ENCODE results near the gene PCSK9. TPM values are rescaled to one million over a fixed set of nuclear protein-coding genes. Genes with fewer than 3 reads are reported as not detected.

The PCSK9 gene
- polyA plus RNA-seq, 1 experiment, result 0.11 TPM

DNA sequence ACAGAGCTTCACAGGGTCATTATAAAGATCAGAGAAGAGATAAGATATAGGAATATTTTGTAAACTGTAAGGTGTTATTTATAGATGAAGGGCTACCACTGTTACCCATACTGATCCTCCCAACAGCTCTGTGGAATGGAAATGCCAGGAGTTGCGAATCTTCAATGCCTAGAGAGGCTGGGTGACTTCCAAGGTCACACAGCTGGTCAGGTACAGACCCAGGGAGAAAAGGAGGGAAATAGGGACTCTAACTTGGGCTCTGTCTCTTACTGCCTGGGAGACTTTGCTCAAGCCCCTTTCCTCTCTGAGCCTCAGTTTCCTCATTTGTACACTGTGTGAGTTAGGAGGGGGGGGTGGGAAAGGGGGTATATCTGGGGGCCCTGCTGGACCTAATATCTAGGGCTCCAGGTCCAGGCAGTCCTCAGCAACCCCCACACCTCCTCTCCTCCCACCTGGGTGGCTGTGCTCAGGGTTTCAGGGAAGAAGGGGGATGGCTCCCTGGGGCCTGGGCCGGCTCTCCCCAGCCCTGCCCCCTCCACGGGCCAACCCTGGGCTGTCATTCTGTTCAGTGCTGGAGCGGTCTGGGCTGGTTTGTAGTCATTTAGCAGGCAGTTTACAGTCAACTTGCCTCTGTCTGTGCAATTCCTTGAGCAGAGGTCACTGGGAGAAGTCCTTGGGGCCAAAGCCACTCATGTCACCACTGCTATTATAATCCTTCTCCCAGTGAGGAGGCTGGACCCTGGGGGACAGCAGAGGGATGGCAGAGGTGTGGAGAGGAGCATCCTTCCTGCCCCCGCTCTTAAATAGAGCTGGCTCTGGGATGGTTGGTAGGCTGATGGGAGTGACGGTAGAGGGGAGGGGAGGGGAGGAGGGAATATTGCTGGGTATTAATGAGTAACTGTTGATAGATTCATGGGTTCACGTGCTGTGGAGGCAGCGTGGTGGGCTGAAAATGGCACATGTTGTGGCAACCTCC lies 39.0 kb upstream of the PCSK9 start:
- TF ChIP-seq, protein P1, sequence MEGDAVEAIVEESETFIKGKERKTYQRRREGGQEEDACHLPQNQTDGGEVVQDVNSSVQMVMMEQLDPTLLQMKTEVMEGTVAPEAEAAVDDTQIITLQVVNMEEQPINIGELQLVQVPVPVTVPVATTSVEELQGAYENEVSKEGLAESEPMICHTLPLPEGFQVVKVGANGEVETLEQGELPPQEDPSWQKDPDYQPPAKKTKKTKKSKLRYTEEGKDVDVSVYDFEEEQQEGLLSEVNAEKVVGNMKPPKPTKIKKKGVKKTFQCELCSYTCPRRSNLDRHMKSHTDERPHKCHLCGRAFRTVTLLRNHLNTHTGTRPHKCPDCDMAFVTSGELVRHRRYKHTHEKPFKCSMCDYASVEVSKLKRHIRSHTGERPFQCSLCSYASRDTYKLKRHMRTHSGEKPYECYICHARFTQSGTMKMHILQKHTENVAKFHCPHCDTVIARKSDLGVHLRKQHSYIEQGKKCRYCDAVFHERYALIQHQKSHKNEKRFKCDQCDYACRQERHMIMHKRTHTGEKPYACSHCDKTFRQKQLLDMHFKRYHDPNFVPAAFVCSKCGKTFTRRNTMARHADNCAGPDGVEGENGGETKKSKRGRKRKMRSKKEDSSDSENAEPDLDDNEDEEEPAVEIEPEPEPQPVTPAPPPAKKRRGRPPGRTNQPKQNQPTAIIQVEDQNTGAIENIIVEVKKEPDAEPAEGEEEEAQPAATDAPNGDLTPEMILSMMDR (IDR thresholded peaks at IDR 0.05; ENCODE audit: insufficient read depth, low read depth, low read length), result no peak
- H3K36me3 ChIP-seq (ENCODE audit: control insufficient read depth, insufficient read depth, low read length), result no peaks in the 10 kb centered on the region
- CTCF ChIA-PET, result interaction anchor here (1.6 to 16.5 kb wide), 4 partner anchors 12 to 55 kb away, joined by 4 to 307 read pairs (median 8); no protein-coding TSS in a partner anchor
- POLR2A ChIA-PET, result no interaction called here
- no peak overlapping the region for H3K4me3 ChIP-seq (ENCODE audit: low read depth, low read length)
- peaks cover 7% of the 10 kb centered on the region for H3K27me3 ChIP-seq (ENCODE audit: control insufficient read depth, insufficient read depth, low read length)
- no peak for DNase-seq (ENCODE audit: low read depth)

DNA sequence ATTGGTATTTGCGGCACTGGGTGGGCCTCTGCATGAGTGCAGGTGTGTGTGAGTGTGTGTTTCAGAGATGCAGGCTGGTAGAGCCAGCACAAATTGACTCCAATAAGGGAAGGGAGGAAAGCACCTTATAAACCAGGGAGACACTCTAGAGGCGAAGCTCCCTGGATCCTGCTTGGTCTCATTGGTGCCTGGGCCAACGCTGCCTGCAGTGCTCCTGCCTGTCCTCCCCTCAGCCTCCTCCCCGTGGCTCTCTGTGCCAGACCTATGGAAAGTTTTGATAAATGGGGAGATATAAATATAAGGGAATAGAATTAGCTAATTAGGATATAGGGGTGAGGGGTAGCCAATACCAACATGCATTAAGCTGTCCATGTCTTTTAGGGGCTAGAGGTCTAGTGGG lies 38.0 kb upstream of the PCSK9 start:
- DNase-seq (ENCODE audit: low read depth), result no peak
- peaks cover 7% of the 10 kb centered on the region for H3K27me3 ChIP-seq (ENCODE audit: control insufficient read depth, insufficient read depth, low read length)
- H3K36me3 ChIP-seq (ENCODE audit: control insufficient read depth, insufficient read depth, low read length), result no peaks in the 10 kb centered on the region
- TF ChIP-seq, protein P1 (IDR thresholded peaks at IDR 0.05; ENCODE audit: insufficient read depth, low read depth, low read length), result no peak
- no peak overlapping the region for H3K4me3 ChIP-seq (ENCODE audit: low read depth, low read length)
- POLR2A ChIA-PET, result no interaction called here
- CTCF ChIA-PET, result interaction anchor here (1.6 to 16.5 kb wide), 2 partner anchors 21 to 56 kb away, joined by 4 to 307 read pairs; no protein-coding TSS in a partner anchor

DNA sequence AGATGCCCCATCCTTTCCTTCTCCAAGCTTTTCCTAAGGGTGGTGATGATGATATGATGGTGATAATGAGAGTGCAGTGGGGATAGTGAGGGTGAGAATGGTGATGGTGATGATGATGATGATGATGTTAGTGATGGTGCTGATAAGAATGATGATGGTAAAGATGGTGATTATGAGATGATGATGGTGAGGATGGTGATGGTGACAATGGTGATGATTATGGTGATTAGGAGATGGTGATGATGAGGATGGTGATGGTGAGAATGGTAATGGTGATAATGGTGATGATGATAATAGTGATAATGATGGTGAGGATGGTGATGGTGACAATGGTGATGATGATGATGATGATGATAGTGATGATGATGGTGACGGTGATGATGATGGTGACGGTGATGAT lies 36.7 kb upstream of the PCSK9 start:
- DNase-seq (ENCODE audit: low read depth), result no peak
- CTCF ChIA-PET, result interaction anchor here (16.5 kb wide), 1 partner anchor 57 kb away, joined by 307 read pairs; no protein-coding TSS in a partner anchor
- Histone ChIP-seq H3K27me3 (ENCODE audit: control insufficient read depth, insufficient read depth, low read length) (peaks cover 6% of the 10 kb centered on the region; the same call in 1 of the 2 replicates), H3K36me3 (ENCODE audit: control insufficient read depth, insufficient read depth, low read length) (no peaks in the 10 kb centered on the region), H3K4me3 (ENCODE audit: low read depth, low read length) (no peak overlapping the region)
- TF ChIP-seq, protein P1 (IDR thresholded peaks at IDR 0.05; ENCODE audit: insufficient read depth, low read depth, low read length), result no peak
- POLR2A ChIA-PET, result no interaction called here

DNA sequence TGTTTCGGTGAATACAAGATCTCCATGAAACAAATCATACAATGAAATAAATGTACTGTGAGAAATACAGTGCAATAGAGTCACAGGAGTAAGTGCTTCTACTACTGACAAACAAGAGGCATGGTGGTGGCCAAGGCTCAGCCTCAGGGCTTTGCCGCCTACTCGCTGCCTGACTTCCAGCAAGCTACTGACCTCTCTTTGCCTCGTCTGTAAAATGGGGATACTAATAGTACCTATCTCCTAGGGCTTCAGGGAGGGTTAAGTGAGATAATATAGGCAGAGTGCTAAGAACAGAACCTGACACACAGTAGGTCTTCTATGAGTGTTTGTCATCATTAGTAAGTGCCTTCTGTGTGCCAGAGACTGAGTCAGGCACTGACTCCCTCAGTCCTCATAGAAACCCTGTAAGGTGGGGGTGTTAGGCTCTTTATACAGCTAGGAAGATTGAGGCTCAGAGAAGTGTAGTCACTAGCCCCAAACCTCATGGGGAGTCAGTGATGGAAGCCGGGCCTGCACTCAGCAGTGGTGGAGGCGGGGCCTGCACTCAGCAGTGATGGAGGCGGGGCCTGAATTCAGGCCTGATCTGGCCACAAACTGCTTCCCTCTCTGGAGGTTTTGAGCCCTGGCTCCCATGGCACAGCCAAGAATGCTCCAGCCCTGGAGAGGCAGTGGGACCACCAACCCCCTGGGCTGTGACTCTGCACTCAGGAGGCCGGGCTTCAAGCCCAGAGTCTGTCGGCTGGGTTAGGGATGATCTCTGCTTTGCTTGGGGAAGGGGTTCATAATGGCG lies 33.8 kb upstream of the PCSK9 start:
- TF ChIP-seq, protein P1 (IDR thresholded peaks at IDR 0.05; ENCODE audit: insufficient read depth, low read depth, low read length), result no peak
- peaks cover 3% of the 10 kb centered on the region; the same call in 1 of the 2 replicates for H3K27me3 ChIP-seq (ENCODE audit: control insufficient read depth, insufficient read depth, low read length)
- H3K4me3 ChIP-seq (ENCODE audit: low read depth, low read length), result no peak overlapping the region
- ChIA-PET POLR2A (no interaction called here), CTCF (interaction anchor here (0.7 to 16.5 kb wide), 3 partner anchors 9 to 60 kb away, joined by 3 to 307 read pairs (median 29); partner anchors contain the start of gene BSND)
- DNase-seq (ENCODE audit: low read depth), result no peak
- no peaks in the 10 kb centered on the region for H3K36me3 ChIP-seq (ENCODE audit: control insufficient read depth, insufficient read depth, low read length)

Data from BJ (cell line).